B cell (primary cell): ENCODE data around the gene ACAD10. TPM values are rescaled to one million over a fixed set of nuclear protein-coding genes. Genes with fewer than 3 reads are reported as not detected.
A peak's percentile ranks its signal among the peaks of the same experiment; 100 is the strongest.

Experiments used
- ATAC-seq: fragments of 200-7000 bp; cut with Tn5 transposase; one replicate; pipeline ENCODE4 v1.10.0; 2021; ENCODE audit warnings: low read depth, mild to moderate bottlenecking, moderate number of reproducible peaks, moderate library complexity
- CTCF ChIA-PET: fragments of 350-600 bp; sonication (Branson Sonifier 250); formaldehyde crosslinking; loops from one replicate; lab custom pipeline; 2021; ENCODE audit warnings: antibody characterized with exemption, inconsistent platforms; lab: Charles Lee
- POLR2A ChIA-PET: fragments of 350-600 bp; sonication (Branson Sonifier 250); formaldehyde crosslinking; loops from one replicate; lab custom pipeline; 2021; ENCODE audit warnings: antibody characterized with exemption; lab: Charles Lee
- DNase-seq: peaks from one replicate; pipeline ENCODE4 v3.0.0; 2013
- H2AFZ ChIP-seq: 2 replicates; pipeline ENCODE4 v1.6.1; 2012; ENCODE audit warnings: mild to moderate bottlenecking, low read depth, low read length; ENCODE audit not compliant: insufficient read depth, poor library complexity, severe bottlenecking
- H3K27ac ChIP-seq, 2 donors: 1 replicate in 1 of 2; 2 replicates in 1 of 2; pipeline ENCODE4 v1.5.1; 2012 to 2013; ENCODE audit warnings: low read length in 2 of 2, mild to moderate bottlenecking in 2 of 2, moderate library complexity in 1 of 2
- H3K27me3 ChIP-seq, 4 experiments: fragments of 200-600 bp in 1 of 4; sonication (generic) in 1 of 4; replicated peaks in 1 of 4; 1 replicate in 2 of 4; 2 replicates in 2 of 4; pipeline versions ENCODE4 v1.6.1 to v1.7.0; 2013 to 2016; ENCODE audit warnings: low read length in 3 of 4, mild to moderate bottlenecking in 2 of 4, mixed read lengths in 1 of 4, moderate library complexity in 1 of 4; ENCODE audit not compliant: insufficient read depth in 4 of 4, control insufficient read depth in 3 of 4; ENCODE audit errors: control extremely low read depth in 1 of 4
- H3K36me3 ChIP-seq, 2 experiments: replicated peaks in 1 of 2; 1 replicate in 1 of 2; 2 replicates in 1 of 2; pipeline versions ENCODE4 v1.6.1 to v1.7.1; 2013; ENCODE audit warnings: low read length in 1 of 2; ENCODE audit not compliant: insufficient read depth in 2 of 2, control insufficient read depth in 1 of 2; ENCODE audit errors: control extremely low read depth in 1 of 2, extremely low read depth in 1 of 2
- H3K4me1 ChIP-seq, 2 donors: fragments of 200-600 bp in 1 of 2; sonication (generic) in 1 of 2; 1 replicate in 1 of 2; 2 replicates in 1 of 2; pipeline versions ENCODE4 v1.5.1 to v1.6.1; 2013 to 2017; ENCODE audit warnings: low read length in 2 of 2; ENCODE audit not compliant: control insufficient read depth in 2 of 2, insufficient read depth in 2 of 2
- H3K4me2 ChIP-seq: replicated peaks from 2 replicates; pipeline ENCODE3; 2012; ENCODE audit warnings: mild to moderate bottlenecking, low read depth, low read length; ENCODE audit not compliant: poor library complexity, severe bottlenecking
- H3K4me3 ChIP-seq, 5 experiments: fragments of 200-600 bp in 1 of 5; sonication (generic) in 1 of 5; 1 replicate in 3 of 5; 2 replicates in 2 of 5; pipeline versions ENCODE4 v1.5.1 to v1.7.0; 2011 to 2016; ENCODE audit warnings: low read length in 4 of 5, mild to moderate bottlenecking in 4 of 5, low read depth in 2 of 5, control low read depth in 1 of 5, moderate library complexity in 1 of 5; ENCODE audit not compliant: insufficient read depth in 1 of 5; ENCODE audit errors: control extremely low read depth in 1 of 5, extremely low read depth in 1 of 5
- H3K79me2 ChIP-seq: fragments of 200-600 bp; sonication (generic); one replicate; pipeline ENCODE4 v1.6.0; 2016; ENCODE audit warnings: low read length; ENCODE audit not compliant: control insufficient read depth, insufficient read depth
- H3K9ac ChIP-seq: fragments of 200-600 bp; sonication (generic); 2 replicates; pipeline ENCODE4 v1.6.1; 2017; ENCODE audit warnings: mild to moderate bottlenecking, low read length, moderate library complexity
- H3K9me3 ChIP-seq, 3 donors: one replicate each; pipeline versions ENCODE4 v1.6.1 to v1.7.1; 2013; ENCODE audit warnings: low read length in 2 of 3; ENCODE audit not compliant: control insufficient read depth in 2 of 3, insufficient read depth in 1 of 3; ENCODE audit errors: control extremely low read depth in 1 of 3
- H4K20me1 ChIP-seq: 2 replicates; pipeline ENCODE4 v1.6.0; 2012; ENCODE audit warnings: mild to moderate bottlenecking, low read length; ENCODE audit not compliant: insufficient read depth, control insufficient read depth, poor library complexity, severe bottlenecking
- H3K27ac Mint-ChIP-seq: one replicate; pipeline ENCODE4 v1.8.0; 2021; ENCODE audit warnings: mixed read lengths
- H3K27me3 Mint-ChIP-seq: one replicate; pipeline ENCODE4 v1.8.0; 2021; ENCODE audit warnings: mixed read lengths
- H3K4me1 Mint-ChIP-seq: one replicate; pipeline ENCODE4 v1.8.0; 2021; ENCODE audit warnings: mixed read lengths
- H3K4me3 Mint-ChIP-seq: one replicate; pipeline ENCODE4 v1.8.0; 2021; ENCODE audit warnings: mixed read lengths
- H3K9me3 Mint-ChIP-seq: one replicate; pipeline ENCODE4 v1.8.0; 2022; ENCODE audit warnings: mixed read lengths; ENCODE audit not compliant: insufficient read depth
- CTCF ChIP-seq: fragments of 200-600 bp; IDR thresholded peaks from one replicate; pipeline ENCODE4 v1.8.0; 2022; ENCODE audit warnings: antibody characterized with exemption, mild to moderate bottlenecking
- EZH2 ChIP-seq: IDR thresholded peaks from 2 replicates; pipeline ENCODE4 v1.6.1; 2012; ENCODE audit warnings: borderline replicate concordance, low read depth, mild to moderate bottlenecking, moderate library complexity, low read length; ENCODE audit not compliant: insufficient read depth, poor library complexity, severe bottlenecking
- WGBS: methylation state at CpG from one replicate; pipeline ENCODE4 v1.1.5; 2013; ENCODE audit warnings: missing lambda C conversion rate; ENCODE audit not compliant: insufficient coverage; 5-methylcytosine and 5-hydroxymethylcytosine counted together
- intact Hi-C: fragments of 100-400 bp; cut with micrococcal nuclease; formaldehyde crosslinking; loops from one replicate; pipeline ENCODE4 v1.10.0; 2022
- polyA plus RNA-seq: library from polyadenylated mRNA; depleted of rRNA; stranded (reverse); fragments of >200 nt; gene quantifications from 2 replicates; pipeline ENCODE4 v1.2.3, GENCODE V29; 2012
- total RNA-seq, 2 donors: library from RNA; stranded (reverse); fragments of 120-200 nt in 1 of 2; gene quantifications; 1 replicate in 1 of 2; 2 replicates in 1 of 2; pipeline versions ENCODE4 v1.2.3 to v1.2.4, GENCODE V29; 2013 to 2022

Gene ACAD10
- total and polyA plus RNA-seq, 2 donors (not counting 1 experiment from before 2014, with no cell fraction given) = 38.1 to 48.6 TPM

GRCh38 chr12:111753144-111753881 is 67.5 kb downstream of the ACAD10 start:
- peak; percentile 35 for ATAC-seq
- H3K4me3 ChIP-seq = no peak overlapping the region
- Mint-ChIP-seq H3K4me1 (peaks cover 13% of the 10 kb centered on the region), H3K27ac (no peak overlapping the region), H3K27me3 (no peaks in the 10 kb centered on the region), H3K4me3 (no peak overlapping the region), H3K9me3 (no peaks in the 10 kb centered on the region)
- ChIA-PET POLR2A (interaction anchor here (0.5 to 1.1 kb wide), 4 partner anchors 11 to 89 kb away, joined by 3 read pairs; partner anchors contain the start of gene MAPKAPK5), CTCF (interaction anchor here (0.8 to 6.6 kb wide), 19 partner anchors 9 to 357 kb away, joined by 3 to 248 read pairs (median 5); partner anchors contain the start of gene ALDH2)
- no peaks in the 10 kb centered on the region for H3K9me3 ChIP-seq
- no peaks in the 10 kb centered on the region for H4K20me1 ChIP-seq
- TF ChIP-seq EZH2 (no peak), CTCF (peak; percentile 64)
- peaks cover 2 to 35% of the 10 kb centered on the region in 2 experiments for H3K36me3 ChIP-seq
- no peak overlapping the region for H3K27ac ChIP-seq
- peaks cover 11% of the 10 kb centered on the region in 2 donors for H3K4me1 ChIP-seq
- H3K27me3 ChIP-seq = no peaks in the 10 kb centered on the region
- no peak overlapping the region for H3K9ac ChIP-seq
- no peaks in the 10 kb centered on the region for H3K79me2 ChIP-seq
- H2AFZ ChIP-seq = no peak overlapping the region
- no peak overlapping the region for H3K4me2 ChIP-seq
- 91% methylated on average over 23 of the region's 23 CpGs for WGBS
- peak; percentile 54 for DNase-seq
- intact Hi-C loops = loop anchor here (1.0 kb wide), 2 partner anchors 35 to 60 kb away; no protein-coding TSS in a partner anchor

- WGBS = 96% methylated on average over 8 of the region's 8 CpGs
- Mint-ChIP-seq H3K4me1 (peaks cover 23% of the 10 kb centered on the region), H3K27ac (no peak overlapping the region), H3K4me3 (no peak overlapping the region), H3K27me3 (no peaks in the 10 kb centered on the region), H3K9me3 (no peaks in the 10 kb centered on the region)
- Histone ChIP-seq H3K27me3 (no peaks in the 10 kb centered on the region), H2AFZ (no peak overlapping the region), H3K36me3 (peaks cover 2 to 27% of the 10 kb centered on the region in 2 experiments), H3K4me1 (peaks cover 17 to 23% of the 10 kb centered on the region in 2 donors), H3K4me2 (no peak overlapping the region), H3K9me3 (no peaks in the 10 kb centered on the region), H3K4me3 (no peak overlapping the region), H3K9ac (no peak overlapping the region), H3K27ac (no peak overlapping the region), H3K79me2 (no peaks in the 10 kb centered on the region), H4K20me1 (no peaks in the 10 kb centered on the region)
- ATAC-seq = no peak
- intact Hi-C loops = no loop called here
- TF ChIP-seq CTCF (no peak), EZH2 (no peak)
- ChIA-PET POLR2A (interaction anchor here (0.6 to 1.1 kb wide), 2 partner anchors 10 to 33 kb away, joined by 3 read pairs; no protein-coding TSS in a partner anchor), CTCF (interaction anchor here (0.8 to 6.6 kb wide), 13 partner anchors 10 to 58 kb away, joined by 3 to 248 read pairs (median 7); partner anchors contain the start of gene ALDH2)
- DNase-seq = no peak
Observed at GRCh38 chr12:111754671-111755070, 68.8 kb downstream of the ACAD10 start.
